Measurements from ENCODE around the gene TMA7.

TMA7 gene

GRCh38 chr3:48414376-48415250 lies 25.4 kb upstream of the TMA7 start:
- no peak for TF ChIP-seq CTCF (IDR thresholded peaks at IDR 0.05; ENCODE audit: control insufficient read depth, extremely low read depth, insufficient read depth)
- H3K4me3 ChIP-seq (ENCODE audit: low read depth, low read length): no peak overlapping the region
- no peak for DNase-seq (ENCODE audit: low read depth)

GRCh38 chr3:48415251-48415953 lies 24.7 kb upstream of the TMA7 start:
- no peak for DNase-seq (ENCODE audit: low read depth)
- no peak overlapping the region for H3K4me3 ChIP-seq (ENCODE audit: low read depth, low read length)
- TF ChIP-seq CTCF (IDR thresholded peaks at IDR 0.05; ENCODE audit: control insufficient read depth, extremely low read depth, insufficient read depth): no peak

GRCh38 chr3:48416091-48416505 lies 24.0 kb upstream of the TMA7 start:
- TF ChIP-seq CTCF (IDR thresholded peaks at IDR 0.05; ENCODE audit: control insufficient read depth, extremely low read depth, insufficient read depth): no peak

GRCh38 chr3:48416546-48416945 lies 23.5 kb upstream of the TMA7 start:
- no peak overlapping the region for H3K4me3 ChIP-seq (ENCODE audit: low read depth, low read length)
- no peak for DNase-seq (ENCODE audit: low read depth)
- no peak for TF ChIP-seq CTCF (IDR thresholded peaks at IDR 0.05; ENCODE audit: control insufficient read depth, extremely low read depth, insufficient read depth)

More at GRCh38 chr3:48416091-48416505, 24.0 kb upstream of the TMA7 start:
- no peak overlapping the region for H3K4me3 ChIP-seq (ENCODE audit: low read depth, low read length)
- no peak for DNase-seq (ENCODE audit: low read depth)

- no peak for TF ChIP-seq CTCF (IDR thresholded peaks at IDR 0.05; ENCODE audit: control insufficient read depth, extremely low read depth, insufficient read depth)
- H3K4me3 ChIP-seq (ENCODE audit: low read depth, low read length): no peak overlapping the region
Observed at GRCh38 chr3:48417529-48418108, 22.4 kb upstream of the TMA7 start.

GRCh38 chr3:48418140-48418539 lies 21.9 kb upstream of the TMA7 start:
- no peak for TF ChIP-seq CTCF (IDR thresholded peaks at IDR 0.05; ENCODE audit: control insufficient read depth, extremely low read depth, insufficient read depth)
- DNase-seq (ENCODE audit: low read depth): no peak
- no peak overlapping the region for H3K4me3 ChIP-seq (ENCODE audit: low read depth, low read length)

More at GRCh38 chr3:48417529-48418108, 22.4 kb upstream of the TMA7 start:
- no peak for DNase-seq (ENCODE audit: low read depth)

Data from LNCaP clone FGC (cell line).